OCI-LY1 (cell line): ENCODE measurements around the gene HPCAL1.

Experiments used
- EZH2 ChIP-seq: fragments of 200-600 bp; sonication (generic), shearing (Covaris generic); IDR thresholded peaks from 2 replicates; pipeline ENCODE4 v1.8.0; 2017; ENCODE audit warnings: borderline replicate concordance, mixed run types, mild to moderate bottlenecking, antibody characterized with exemption, low read length, moderate library complexity, mixed read lengths
- TF ChIP-seq, protein P1 (sequence below): fragments of 200-600 bp; sonication (generic), shearing (Covaris generic); IDR thresholded peaks from 2 replicates; pipeline ENCODE4 v1.5.1; 2017; ENCODE audit warnings: mild to moderate bottlenecking, antibody characterized with exemption, low read length, moderate library complexity, mixed read lengths

DNA sequence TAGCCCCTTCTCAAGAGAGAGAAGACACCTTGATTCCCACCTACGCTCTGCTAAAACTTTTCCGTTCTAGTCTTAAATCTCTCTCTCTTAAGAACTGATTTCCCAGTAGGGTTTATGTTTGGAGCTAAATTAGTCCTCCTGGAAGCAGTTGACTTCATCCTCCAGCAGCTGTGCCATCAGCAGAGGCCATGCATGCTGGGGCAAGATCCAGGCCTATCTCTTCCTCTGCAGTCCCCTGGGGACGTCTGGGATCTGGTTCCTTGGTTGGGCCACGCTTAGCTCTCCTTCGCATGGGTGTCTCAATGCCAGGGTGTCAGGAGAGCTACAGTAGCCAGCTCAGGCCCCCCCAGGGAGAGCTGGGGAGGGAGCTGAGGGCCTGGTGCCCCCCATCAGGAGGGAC is 49.7 kb downstream of the HPCAL1 start:
- TF ChIP-seq, protein P1, sequence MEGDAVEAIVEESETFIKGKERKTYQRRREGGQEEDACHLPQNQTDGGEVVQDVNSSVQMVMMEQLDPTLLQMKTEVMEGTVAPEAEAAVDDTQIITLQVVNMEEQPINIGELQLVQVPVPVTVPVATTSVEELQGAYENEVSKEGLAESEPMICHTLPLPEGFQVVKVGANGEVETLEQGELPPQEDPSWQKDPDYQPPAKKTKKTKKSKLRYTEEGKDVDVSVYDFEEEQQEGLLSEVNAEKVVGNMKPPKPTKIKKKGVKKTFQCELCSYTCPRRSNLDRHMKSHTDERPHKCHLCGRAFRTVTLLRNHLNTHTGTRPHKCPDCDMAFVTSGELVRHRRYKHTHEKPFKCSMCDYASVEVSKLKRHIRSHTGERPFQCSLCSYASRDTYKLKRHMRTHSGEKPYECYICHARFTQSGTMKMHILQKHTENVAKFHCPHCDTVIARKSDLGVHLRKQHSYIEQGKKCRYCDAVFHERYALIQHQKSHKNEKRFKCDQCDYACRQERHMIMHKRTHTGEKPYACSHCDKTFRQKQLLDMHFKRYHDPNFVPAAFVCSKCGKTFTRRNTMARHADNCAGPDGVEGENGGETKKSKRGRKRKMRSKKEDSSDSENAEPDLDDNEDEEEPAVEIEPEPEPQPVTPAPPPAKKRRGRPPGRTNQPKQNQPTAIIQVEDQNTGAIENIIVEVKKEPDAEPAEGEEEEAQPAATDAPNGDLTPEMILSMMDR = no peak
- TF ChIP-seq EZH2 = no peak
